ENCODE results near the gene MKRN2OS.

GRCh38 chr3:12591997-12592715 is 46.9 kb upstream of the MKRN2OS start:
- TF ChIP-seq FOXP2 (optimal IDR thresholded peaks at IDR 0.05; ENCODE audit: borderline replicate concordance, extremely low read depth, extremely low read length, insufficient read depth) (no peak), TAF1 (IDR thresholded peaks at IDR 0.05; ENCODE audit: borderline replicate concordance, insufficient read depth, low read length) (no peak)

Measured in PFSK-1 (cell line).